ENCODE measurements around the gene TMOD2. TPM values are rescaled to one million over a fixed set of nuclear protein-coding genes. Genes with fewer than 3 reads are reported as not detected.

TMOD2 gene
- total and polyA plus RNA-seq, 2 experiments from 2014 or later = 3.0 to 5.9 TPM

DNA sequence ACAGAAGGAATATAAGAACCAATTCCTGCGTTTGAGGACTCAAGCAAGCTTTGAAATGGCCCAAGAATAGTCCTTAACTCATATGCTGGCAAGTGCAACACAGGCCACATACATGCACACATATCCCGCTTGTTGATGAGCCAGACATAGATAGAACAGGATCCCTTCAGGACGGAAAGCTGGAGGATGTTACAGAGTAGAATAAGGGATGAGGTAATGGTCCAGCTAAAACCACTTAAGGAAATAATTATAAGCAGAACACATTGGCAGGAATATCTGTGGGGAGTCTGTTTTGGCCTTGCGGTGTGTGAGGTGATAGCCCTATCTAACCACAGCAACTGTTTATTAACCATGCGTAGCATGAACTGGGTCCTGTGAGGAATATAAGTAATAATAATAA is 45.1 kb upstream of the TMOD2 start:
- H3K4me3 Mint-ChIP-seq = no peak overlapping the region
- no peaks in the 10 kb centered on the region for H3K4me1 Mint-ChIP-seq
- Histone ChIP-seq H3K4me2 (no peak overlapping the region), H3K36me3 (ENCODE audit: insufficient read depth) (peaks cover 5% of the 10 kb centered on the region), H3K79me2 (replicated peaks; ENCODE audit: insufficient read depth) (no peaks in the 10 kb centered on the region), H3K27ac (ENCODE audit: low read depth) (no peak overlapping the region), H4K20me1 (replicated peaks; ENCODE audit: insufficient read depth) (no peaks in the 10 kb centered on the region), H3K4me1 (ENCODE audit: insufficient read depth) (no peaks in the 10 kb centered on the region), H3K9me2 (ENCODE audit: insufficient read depth) (no peaks in the 10 kb centered on the region), H3K4me3 (no peak overlapping the region), H3K27me3 (ENCODE audit: insufficient read depth) (no peaks in the 10 kb centered on the region), H3F3A (replicated peaks; ENCODE audit: low read depth) (no peaks in the 10 kb centered on the region), H2AFZ (no peak overlapping the region)
- no peaks in the 10 kb centered on the region for H3K9me3 Mint-ChIP-seq
- ATAC-seq = no peak
- H3K27me3 Mint-ChIP-seq (ENCODE audit: insufficient read depth, low read depth, poor library complexity) = no peaks in the 10 kb centered on the region
- H3K36me3 Mint-ChIP-seq (ENCODE audit: low read depth) = peaks cover 14% of the 10 kb centered on the region; the same call in 2 of the 3 replicates
- no peak for DNase-seq (ENCODE audit: low spot score)
- H3K27ac Mint-ChIP-seq = no peak overlapping the region
- TF ChIP-seq, protein P1, sequence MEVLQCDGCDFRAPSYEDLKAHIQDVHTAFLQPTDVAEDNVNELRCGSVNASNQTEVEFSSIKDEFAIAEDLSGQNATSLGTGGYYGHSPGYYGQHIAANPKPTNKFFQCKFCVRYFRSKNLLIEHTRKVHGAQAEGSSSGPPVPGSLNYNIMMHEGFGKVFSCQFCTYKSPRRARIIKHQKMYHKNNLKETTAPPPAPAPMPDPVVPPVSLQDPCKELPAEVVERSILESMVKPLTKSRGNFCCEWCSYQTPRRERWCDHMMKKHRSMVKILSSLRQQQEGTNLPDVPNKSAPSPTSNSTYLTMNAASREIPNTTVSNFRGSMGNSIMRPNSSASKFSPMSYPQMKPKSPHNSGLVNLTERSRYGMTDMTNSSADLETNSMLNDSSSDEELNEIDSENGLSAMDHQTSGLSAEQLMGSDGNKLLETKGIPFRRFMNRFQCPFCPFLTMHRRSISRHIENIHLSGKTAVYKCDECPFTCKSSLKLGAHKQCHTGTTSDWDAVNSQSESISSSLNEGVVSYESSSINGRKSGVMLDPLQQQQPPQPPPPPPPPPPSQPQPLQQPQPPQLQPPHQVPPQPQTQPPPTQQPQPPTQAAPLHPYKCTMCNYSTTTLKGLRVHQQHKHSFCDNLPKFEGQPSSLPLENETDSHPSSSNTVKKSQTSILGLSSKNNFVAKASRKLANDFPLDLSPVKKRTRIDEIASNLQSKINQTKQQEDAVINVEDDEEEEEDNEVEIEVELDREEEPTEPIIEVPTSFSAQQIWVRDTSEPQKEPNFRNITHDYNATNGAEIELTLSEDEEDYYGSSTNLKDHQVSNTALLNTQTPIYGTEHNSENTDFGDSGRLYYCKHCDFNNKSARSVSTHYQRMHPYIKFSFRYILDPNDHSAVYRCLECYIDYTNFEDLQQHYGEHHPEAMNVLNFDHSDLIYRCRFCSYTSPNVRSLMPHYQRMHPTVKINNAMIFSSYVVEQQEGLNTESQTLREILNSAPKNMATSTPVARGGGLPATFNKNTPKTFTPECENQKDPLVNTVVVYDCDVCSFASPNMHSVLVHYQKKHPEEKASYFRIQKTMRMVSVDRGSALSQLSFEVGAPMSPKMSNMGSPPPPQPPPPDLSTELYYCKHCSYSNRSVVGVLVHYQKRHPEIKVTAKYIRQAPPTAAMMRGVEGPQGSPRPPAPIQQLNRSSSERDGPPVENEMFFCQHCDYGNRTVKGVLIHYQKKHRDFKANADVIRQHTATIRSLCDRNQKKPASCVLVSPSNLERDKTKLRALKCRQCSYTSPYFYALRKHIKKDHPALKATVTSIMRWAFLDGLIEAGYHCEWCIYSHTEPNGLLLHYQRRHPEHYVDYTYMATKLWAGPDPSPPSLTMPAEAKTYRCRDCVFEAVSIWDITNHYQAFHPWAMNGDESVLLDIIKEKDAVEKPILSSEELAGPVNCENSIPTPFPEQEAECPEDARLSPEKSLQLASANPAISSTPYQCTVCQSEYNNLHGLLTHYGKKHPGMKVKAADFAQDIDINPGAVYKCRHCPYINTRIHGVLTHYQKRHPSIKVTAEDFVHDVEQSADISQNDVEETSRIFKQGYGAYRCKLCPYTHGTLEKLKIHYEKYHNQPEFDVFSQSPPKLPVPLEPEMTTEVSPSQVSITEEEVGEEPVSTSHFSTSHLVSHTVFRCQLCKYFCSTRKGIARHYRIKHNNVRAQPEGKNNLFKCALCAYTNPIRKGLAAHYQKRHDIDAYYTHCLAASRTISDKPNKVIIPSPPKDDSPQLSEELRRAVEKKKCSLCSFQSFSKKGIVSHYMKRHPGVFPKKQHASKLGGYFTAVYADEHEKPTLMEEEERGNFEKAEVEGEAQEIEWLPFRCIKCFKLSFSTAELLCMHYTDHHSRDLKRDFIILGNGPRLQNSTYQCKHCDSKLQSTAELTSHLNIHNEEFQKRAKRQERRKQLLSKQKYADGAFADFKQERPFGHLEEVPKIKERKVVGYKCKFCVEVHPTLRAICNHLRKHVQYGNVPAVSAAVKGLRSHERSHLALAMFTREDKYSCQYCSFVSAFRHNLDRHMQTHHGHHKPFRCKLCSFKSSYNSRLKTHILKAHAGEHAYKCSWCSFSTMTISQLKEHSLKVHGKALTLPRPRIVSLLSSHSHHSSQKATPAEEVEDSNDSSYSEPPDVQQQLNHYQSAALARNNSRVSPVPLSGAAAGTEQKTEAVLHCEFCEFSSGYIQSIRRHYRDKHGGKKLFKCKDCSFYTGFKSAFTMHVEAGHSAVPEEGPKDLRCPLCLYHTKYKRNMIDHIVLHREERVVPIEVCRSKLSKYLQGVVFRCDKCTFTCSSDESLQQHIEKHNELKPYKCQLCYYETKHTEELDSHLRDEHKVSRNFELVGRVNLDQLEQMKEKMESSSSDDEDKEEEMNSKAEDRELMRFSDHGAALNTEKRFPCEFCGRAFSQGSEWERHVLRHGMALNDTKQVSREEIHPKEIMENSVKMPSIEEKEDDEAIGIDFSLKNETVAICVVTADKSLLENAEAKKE (CRISPR knock-in tag; IDR thresholded peaks at IDR 0.05) = no peak
- TF ChIP-seq, protein P2, sequence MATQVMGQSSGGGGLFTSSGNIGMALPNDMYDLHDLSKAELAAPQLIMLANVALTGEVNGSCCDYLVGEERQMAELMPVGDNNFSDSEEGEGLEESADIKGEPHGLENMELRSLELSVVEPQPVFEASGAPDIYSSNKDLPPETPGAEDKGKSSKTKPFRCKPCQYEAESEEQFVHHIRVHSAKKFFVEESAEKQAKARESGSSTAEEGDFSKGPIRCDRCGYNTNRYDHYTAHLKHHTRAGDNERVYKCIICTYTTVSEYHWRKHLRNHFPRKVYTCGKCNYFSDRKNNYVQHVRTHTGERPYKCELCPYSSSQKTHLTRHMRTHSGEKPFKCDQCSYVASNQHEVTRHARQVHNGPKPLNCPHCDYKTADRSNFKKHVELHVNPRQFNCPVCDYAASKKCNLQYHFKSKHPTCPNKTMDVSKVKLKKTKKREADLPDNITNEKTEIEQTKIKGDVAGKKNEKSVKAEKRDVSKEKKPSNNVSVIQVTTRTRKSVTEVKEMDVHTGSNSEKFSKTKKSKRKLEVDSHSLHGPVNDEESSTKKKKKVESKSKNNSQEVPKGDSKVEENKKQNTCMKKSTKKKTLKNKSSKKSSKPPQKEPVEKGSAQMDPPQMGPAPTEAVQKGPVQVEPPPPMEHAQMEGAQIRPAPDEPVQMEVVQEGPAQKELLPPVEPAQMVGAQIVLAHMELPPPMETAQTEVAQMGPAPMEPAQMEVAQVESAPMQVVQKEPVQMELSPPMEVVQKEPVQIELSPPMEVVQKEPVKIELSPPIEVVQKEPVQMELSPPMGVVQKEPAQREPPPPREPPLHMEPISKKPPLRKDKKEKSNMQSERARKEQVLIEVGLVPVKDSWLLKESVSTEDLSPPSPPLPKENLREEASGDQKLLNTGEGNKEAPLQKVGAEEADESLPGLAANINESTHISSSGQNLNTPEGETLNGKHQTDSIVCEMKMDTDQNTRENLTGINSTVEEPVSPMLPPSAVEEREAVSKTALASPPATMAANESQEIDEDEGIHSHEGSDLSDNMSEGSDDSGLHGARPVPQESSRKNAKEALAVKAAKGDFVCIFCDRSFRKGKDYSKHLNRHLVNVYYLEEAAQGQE (IDR thresholded peaks at IDR 0.05; ENCODE audit: unreplicated experiment) = no peak
- TF ChIP-seq, protein P3, sequence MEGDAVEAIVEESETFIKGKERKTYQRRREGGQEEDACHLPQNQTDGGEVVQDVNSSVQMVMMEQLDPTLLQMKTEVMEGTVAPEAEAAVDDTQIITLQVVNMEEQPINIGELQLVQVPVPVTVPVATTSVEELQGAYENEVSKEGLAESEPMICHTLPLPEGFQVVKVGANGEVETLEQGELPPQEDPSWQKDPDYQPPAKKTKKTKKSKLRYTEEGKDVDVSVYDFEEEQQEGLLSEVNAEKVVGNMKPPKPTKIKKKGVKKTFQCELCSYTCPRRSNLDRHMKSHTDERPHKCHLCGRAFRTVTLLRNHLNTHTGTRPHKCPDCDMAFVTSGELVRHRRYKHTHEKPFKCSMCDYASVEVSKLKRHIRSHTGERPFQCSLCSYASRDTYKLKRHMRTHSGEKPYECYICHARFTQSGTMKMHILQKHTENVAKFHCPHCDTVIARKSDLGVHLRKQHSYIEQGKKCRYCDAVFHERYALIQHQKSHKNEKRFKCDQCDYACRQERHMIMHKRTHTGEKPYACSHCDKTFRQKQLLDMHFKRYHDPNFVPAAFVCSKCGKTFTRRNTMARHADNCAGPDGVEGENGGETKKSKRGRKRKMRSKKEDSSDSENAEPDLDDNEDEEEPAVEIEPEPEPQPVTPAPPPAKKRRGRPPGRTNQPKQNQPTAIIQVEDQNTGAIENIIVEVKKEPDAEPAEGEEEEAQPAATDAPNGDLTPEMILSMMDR (conservative IDR thresholded peaks at IDR 0.05; ENCODE audit: low read depth in 2 of 2) = no peak
- TF ChIP-seq NANOG (IDR thresholded peaks at IDR 0.05; ENCODE audit: borderline replicate concordance) = no peak
- no peak for TF ChIP-seq POLR2AphosphoS5 (IDR thresholded peaks at IDR 0.05; ENCODE audit: low read depth)
- TF ChIP-seq, protein P4, sequence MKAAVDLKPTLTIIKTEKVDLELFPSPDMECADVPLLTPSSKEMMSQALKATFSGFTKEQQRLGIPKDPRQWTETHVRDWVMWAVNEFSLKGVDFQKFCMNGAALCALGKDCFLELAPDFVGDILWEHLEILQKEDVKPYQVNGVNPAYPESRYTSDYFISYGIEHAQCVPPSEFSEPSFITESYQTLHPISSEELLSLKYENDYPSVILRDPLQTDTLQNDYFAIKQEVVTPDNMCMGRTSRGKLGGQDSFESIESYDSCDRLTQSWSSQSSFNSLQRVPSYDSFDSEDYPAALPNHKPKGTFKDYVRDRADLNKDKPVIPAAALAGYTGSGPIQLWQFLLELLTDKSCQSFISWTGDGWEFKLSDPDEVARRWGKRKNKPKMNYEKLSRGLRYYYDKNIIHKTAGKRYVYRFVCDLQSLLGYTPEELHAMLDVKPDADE (IDR thresholded peaks at IDR 0.05) = no peak
- TF ChIP-seq JUNB (IDR thresholded peaks at IDR 0.05; ENCODE audit: unreplicated experiment) = no peak
- no peak for TF ChIP-seq ZNF331 (CRISPR knock-in tag; IDR thresholded peaks at IDR 0.05; ENCODE audit: low read depth)
- TF ChIP-seq EZH2 (IDR thresholded peaks at IDR 0.05; ENCODE audit: low read depth, unreplicated experiment) = no peak
- TF ChIP-seq EZH2phosphoT487 (IDR thresholded peaks at IDR 0.05; ENCODE audit: unreplicated experiment) = no peak
- TF ChIP-seq ZNF114 (CRISPR knock-in tag; IDR thresholded peaks at IDR 0.05) = no peak
- TF ChIP-seq CREB1 (CRISPR knock-in tag; IDR thresholded peaks at IDR 0.05; ENCODE audit: low read depth) = no peak
- no peak for TF ChIP-seq STAT1 (IDR thresholded peaks at IDR 0.05; ENCODE audit: unreplicated experiment)
